HEK293 (cell line): ENCODE results near the gene CDH5.

ENCODE experiments used
- CTCF ChIP-seq: fragments of 450-650 bp; formaldehyde crosslinking; IDR thresholded peaks from 2 replicates; pipeline ENCODE4 v1.5.1; 2016; ENCODE audit warnings: missing biosample characterization, missing genetic modification characterization
- EGR2 ChIP-seq: fragments of 450-650 bp; formaldehyde crosslinking; IDR thresholded peaks from 2 replicates; pipeline ENCODE4 v1.5.1; 2016; ENCODE audit warnings: low read depth, missing biosample characterization, missing genetic modification characterization
- HIC1 ChIP-seq: fragments of 450-650 bp; formaldehyde crosslinking; IDR thresholded peaks from 2 replicates; pipeline ENCODE4 v1.5.1; 2016; ENCODE audit warnings: missing biosample characterization, missing genetic modification characterization
- INSM2 ChIP-seq: fragments of 450-650 bp; formaldehyde crosslinking; IDR thresholded peaks from 2 replicates; pipeline ENCODE4 v1.5.1; 2016; ENCODE audit warnings: missing biosample characterization, missing genetic modification characterization
- KLF16 ChIP-seq: fragments of 450-650 bp; formaldehyde crosslinking; IDR thresholded peaks from 2 replicates; pipeline ENCODE4 v1.5.1; 2017; ENCODE audit warnings: missing biosample characterization, missing genetic modification characterization
- KLF8 ChIP-seq: fragments of 450-650 bp; formaldehyde crosslinking; IDR thresholded peaks from 2 replicates; pipeline ENCODE4 v1.5.1; 2016; ENCODE audit warnings: missing biosample characterization, missing genetic modification characterization
- OVOL3 ChIP-seq: fragments of 450-650 bp; formaldehyde crosslinking; IDR thresholded peaks from 2 replicates; pipeline ENCODE4 v1.5.1; 2016; ENCODE audit warnings: missing biosample characterization, missing genetic modification characterization
- PATZ1 ChIP-seq: fragments of 450-650 bp; formaldehyde crosslinking; IDR thresholded peaks from 2 replicates; pipeline ENCODE4 v1.5.1; 2016; ENCODE audit warnings: missing biosample characterization, missing genetic modification characterization
- PRDM1 ChIP-seq: fragments of 450-650 bp; formaldehyde crosslinking; IDR thresholded peaks from 2 replicates; pipeline ENCODE4; 2016; ENCODE audit warnings: missing biosample characterization, missing genetic modification characterization
- REPIN1 ChIP-seq: fragments of 450-650 bp; formaldehyde crosslinking; IDR thresholded peaks from 2 replicates; pipeline ENCODE4 v1.5.1; 2017; ENCODE audit warnings: missing biosample characterization, missing genetic modification characterization, low read depth
- REST ChIP-seq: fragments of 450-650 bp; formaldehyde crosslinking; IDR thresholded peaks from 2 replicates; pipeline ENCODE4 v1.5.1; 2016; ENCODE audit warnings: missing biosample characterization, missing genetic modification characterization
- SALL2 ChIP-seq: fragments of 450-650 bp; formaldehyde crosslinking; IDR thresholded peaks from 2 replicates; pipeline ENCODE4 v1.5.0; 2017; ENCODE audit warnings: missing biosample characterization, mild to moderate bottlenecking, missing genetic modification characterization, borderline replicate concordance
- SCRT1 ChIP-seq: fragments of 450-650 bp; formaldehyde crosslinking; IDR thresholded peaks from 2 replicates; pipeline ENCODE4 v1.5.1; 2016; ENCODE audit warnings: missing biosample characterization, missing genetic modification characterization, borderline replicate concordance
- SP3 ChIP-seq: fragments of 450-650 bp; formaldehyde crosslinking; IDR thresholded peaks from 2 replicates; pipeline ENCODE4 v1.5.1; 2016; ENCODE audit warnings: missing biosample characterization, missing genetic modification characterization
- TRIM28 ChIP-seq: IDR thresholded peaks from 2 replicates; pipeline ENCODE4 v1.6.1; 2011; ENCODE audit warnings: low read length, control low read depth, borderline replicate concordance
- ZBTB17 ChIP-seq: fragments of 450-650 bp; formaldehyde crosslinking; IDR thresholded peaks from 2 replicates; pipeline ENCODE4 v1.5.1; 2016; ENCODE audit warnings: missing biosample characterization, missing genetic modification characterization
- ZNF140 ChIP-seq: fragments of 450-650 bp; formaldehyde crosslinking; IDR thresholded peaks from 2 replicates; pipeline ENCODE4 v1.5.1; 2016; ENCODE audit warnings: missing biosample characterization, missing genetic modification characterization
- ZNF37A ChIP-seq: fragments of 450-650 bp; IDR thresholded peaks from 2 replicates; pipeline ENCODE4 v1.5.1; 2018; ENCODE audit warnings: missing biosample characterization, missing genetic modification characterization
- ZNF473 ChIP-seq: fragments of 450-650 bp; formaldehyde crosslinking; IDR thresholded peaks from 2 replicates; pipeline ENCODE4 v1.5.1; 2017; ENCODE audit warnings: missing biosample characterization, missing genetic modification characterization
- ZNF488 ChIP-seq: fragments of 450-650 bp; formaldehyde crosslinking; IDR thresholded peaks from 2 replicates; pipeline ENCODE4 v1.5.1; 2016; ENCODE audit warnings: missing biosample characterization, missing genetic modification characterization
- ZNF660 ChIP-seq: fragments of 450-650 bp; IDR thresholded peaks from 2 replicates; pipeline ENCODE4 v1.5.1; 2018; ENCODE audit warnings: missing biosample characterization, mild to moderate bottlenecking, missing genetic modification characterization
- ZNF692 ChIP-seq: fragments of 450-650 bp; formaldehyde crosslinking; IDR thresholded peaks from 2 replicates; pipeline ENCODE4 v1.5.1; 2016; ENCODE audit warnings: missing biosample characterization, missing genetic modification characterization
- ZSCAN18 ChIP-seq: fragments of 450-650 bp; formaldehyde crosslinking; IDR thresholded peaks from 2 replicates; pipeline ENCODE4 v1.5.1; 2016; ENCODE audit warnings: missing biosample characterization, missing genetic modification characterization
- ZSCAN30 ChIP-seq: fragments of 450-650 bp; IDR thresholded peaks from 2 replicates; pipeline ENCODE4 v1.5.1; 2018; ENCODE audit warnings: missing biosample characterization, mild to moderate bottlenecking, missing genetic modification characterization, moderate library complexity

The CDH5 gene

GRCh38 chr16:66406534-66407221 is 40.2 kb downstream of the CDH5 start (continued):
- TF ChIP-seq SCRT1 (tag by site-specific recombination) (no peak), SALL2 (tag by site-specific recombination) (no peak), KLF8 (tag by site-specific recombination) (no peak), OVOL3 (tag by site-specific recombination) (no peak), CTCF (tag by site-specific recombination) (peak; percentile 93), TRIM28 (no peak; the same call in 1 of the 2 replicates), ZSCAN30 (peak; percentile 39; the same call in 1 of the 2 replicates), EGR2 (tag by site-specific recombination) (no peak), SP3 (tag by site-specific recombination) (0 out of 2 replicates have a peak, but pooled peaks have one; percentile 19), ZSCAN18 (tag by site-specific recombination) (no peak), ZNF660 (peak; percentile 100), KLF16 (tag by site-specific recombination) (peak; percentile 42; the same call in 1 of the 2 replicates), REPIN1 (tag by site-specific recombination) (0 out of 2 replicates have a peak, but pooled peaks have one; percentile 45), ZNF488 (tag by site-specific recombination) (no peak), ZBTB17 (peak; percentile 82), ZNF692 (tag by site-specific recombination) (0 out of 2 replicates have a peak, but pooled peaks have one; percentile 40), PRDM1 (tag by site-specific recombination) (no peak), ZNF37A (tag by site-specific recombination) (no peak), ZNF140 (tag by site-specific recombination) (no peak; the same call in 1 of the 2 replicates), INSM2 (tag by site-specific recombination) (no peak), HIC1 (tag by site-specific recombination) (no peak), REST (tag by site-specific recombination) (no peak), PATZ1 (tag by site-specific recombination) (peak; percentile 30; the same call in 1 of the 2 replicates), ZNF473 (no peak)
- TF ChIP-seq, all 188 proteins: peak for 18
